HEK293 (cell line): Measurements from ENCODE around the gene SCML2.

Experiments
- CTCF ChIA-PET: fragments of 350-600 bp; formaldehyde crosslinking; extraction: SDS; loops from one replicate; lab custom pipeline; 2021; ENCODE audit warnings: antibody characterized with exemption; lab: Yijun Ruan, JAX
- POLR2A ChIA-PET: fragments of 300-600 bp; formaldehyde crosslinking; extraction: SDS; loops from one replicate; lab custom pipeline; 2020; ENCODE audit warnings: antibody characterized with exemption, inconsistent platforms; lab: Yijun Ruan, JAX
- H3K27ac ChIP-seq: fragments of 200-500 bp; sonication (Bioruptor generic); 2 replicates; pipeline ENCODE4 v1.5.1; 2014; ENCODE audit warnings: low read depth, low read length, control low read depth, inconsistent platforms; ENCODE audit errors: extremely low read depth
- H3K36me3 ChIP-seq, 2 experiments: fragments of 200-500 bp in 1 of 2; sonication (Bioruptor generic) in 1 of 2; 1 replicate in 1 of 2; 2 replicates in 1 of 2; pipeline ENCODE4 v1.5.1; 2014 to 2017; ENCODE audit warnings: inconsistent platforms in 2 of 2, low read length in 2 of 2; ENCODE audit not compliant: control insufficient read depth in 2 of 2, insufficient read depth in 1 of 2
- H3K4me1 ChIP-seq: fragments of 200-500 bp; sonication (Bioruptor generic); 2 replicates; pipeline ENCODE4 v1.5.1; 2014; ENCODE audit warnings: mild to moderate bottlenecking, low read length, inconsistent platforms; ENCODE audit not compliant: control insufficient read depth, insufficient read depth
- H3K4me3 ChIP-seq: 2 replicates; pipeline ENCODE4 v1.5.1; 2011; ENCODE audit warnings: low read depth, mild to moderate bottlenecking, control low read depth, low read length, moderate library complexity
- H3K9me3 ChIP-seq: fragments of 200-500 bp; sonication (Bioruptor generic); 2 replicates; pipeline ENCODE4 v1.5.1; 2014; ENCODE audit warnings: low read depth, low read length, inconsistent platforms; ENCODE audit not compliant: control insufficient read depth, insufficient read depth
- BCL11A ChIP-seq: fragments of 450-650 bp; formaldehyde crosslinking; IDR thresholded peaks from 2 replicates; pipeline ENCODE4 v1.5.1; 2016; ENCODE audit warnings: low read depth, missing biosample characterization, missing genetic modification characterization
- BCL6B ChIP-seq: fragments of 450-650 bp; formaldehyde crosslinking; IDR thresholded peaks from 2 replicates; pipeline ENCODE4 v1.5.1; 2017; ENCODE audit warnings: missing biosample characterization, missing genetic modification characterization
- GLIS2 ChIP-seq: fragments of 450-650 bp; formaldehyde crosslinking; IDR thresholded peaks from 2 replicates; pipeline ENCODE4 v1.5.1; 2016; ENCODE audit warnings: missing biosample characterization, missing genetic modification characterization
- HIC1 ChIP-seq: fragments of 450-650 bp; formaldehyde crosslinking; IDR thresholded peaks from 2 replicates; pipeline ENCODE4 v1.5.1; 2016; ENCODE audit warnings: missing biosample characterization, missing genetic modification characterization
- IKZF3 ChIP-seq: fragments of 450-650 bp; IDR thresholded peaks from 2 replicates; pipeline ENCODE4 v1.5.0; 2018; ENCODE audit warnings: missing biosample characterization, mild to moderate bottlenecking, missing genetic modification characterization, moderate library complexity
- KLF16 ChIP-seq: fragments of 450-650 bp; formaldehyde crosslinking; IDR thresholded peaks from 2 replicates; pipeline ENCODE4 v1.5.1; 2017; ENCODE audit warnings: missing biosample characterization, missing genetic modification characterization
- MEIS1 ChIP-seq: sonication (generic); formaldehyde crosslinking; IDR thresholded peaks from 2 replicates; pipeline ENCODE4 v1.8.1; 2022; ENCODE audit warnings: missing genetic modification reagents, mild to moderate bottlenecking, borderline replicate concordance
- PATZ1 ChIP-seq: fragments of 450-650 bp; formaldehyde crosslinking; IDR thresholded peaks from 2 replicates; pipeline ENCODE4 v1.5.1; 2016; ENCODE audit warnings: missing biosample characterization, missing genetic modification characterization
- SALL2 ChIP-seq: fragments of 450-650 bp; formaldehyde crosslinking; IDR thresholded peaks from 2 replicates; pipeline ENCODE4 v1.5.0; 2017; ENCODE audit warnings: missing biosample characterization, mild to moderate bottlenecking, missing genetic modification characterization, borderline replicate concordance
- SP2 ChIP-seq: fragments of 450-650 bp; formaldehyde crosslinking; IDR thresholded peaks from 2 replicates; pipeline ENCODE4 v1.5.1; 2016; ENCODE audit warnings: missing biosample characterization, missing genetic modification characterization
- YY1 ChIP-seq: fragments of 450-650 bp; formaldehyde crosslinking; IDR thresholded peaks from 2 replicates; pipeline ENCODE4 v1.5.1; 2018; ENCODE audit warnings: missing biosample characterization, missing genetic modification characterization
- ZBTB1 ChIP-seq: fragments of 450-650 bp; formaldehyde crosslinking; IDR thresholded peaks from 2 replicates; pipeline ENCODE4 v1.5.1; 2016; ENCODE audit warnings: missing biosample characterization, missing genetic modification characterization
- ZBTB8A ChIP-seq: fragments of 450-650 bp; formaldehyde crosslinking; IDR thresholded peaks from 2 replicates; pipeline ENCODE4 v1.5.1; 2016; ENCODE audit warnings: missing biosample characterization, missing genetic modification characterization
- ZEB2 ChIP-seq: fragments of 450-650 bp; formaldehyde crosslinking; IDR thresholded peaks from 2 replicates; pipeline ENCODE4 v1.5.1; 2016; ENCODE audit warnings: missing biosample characterization, missing genetic modification characterization
- ZNF121 ChIP-seq: fragments of 450-650 bp; formaldehyde crosslinking; IDR thresholded peaks from 2 replicates; pipeline ENCODE4 v1.5.1; 2016; ENCODE audit warnings: missing biosample characterization, missing genetic modification characterization
- ZNF155 ChIP-seq: fragments of 450-650 bp; formaldehyde crosslinking; IDR thresholded peaks from 2 replicates; pipeline ENCODE4 v1.5.1; 2016; ENCODE audit warnings: missing biosample characterization, missing genetic modification characterization
- ZNF302 ChIP-seq: fragments of 450-650 bp; formaldehyde crosslinking; IDR thresholded peaks from 2 replicates; pipeline ENCODE4 v1.5.1; 2016; ENCODE audit warnings: missing biosample characterization, missing genetic modification characterization, low read depth
- ZNF354C ChIP-seq: fragments of 450-650 bp; formaldehyde crosslinking; IDR thresholded peaks from 2 replicates; pipeline ENCODE4 v1.5.1; 2016; ENCODE audit warnings: missing biosample characterization, missing genetic modification characterization, low read depth, borderline replicate concordance
- ZNF416 ChIP-seq: fragments of 450-650 bp; formaldehyde crosslinking; IDR thresholded peaks from 2 replicates; pipeline ENCODE4 v1.5.1; 2016; ENCODE audit warnings: missing biosample characterization, missing genetic modification characterization
- ZNF488 ChIP-seq: fragments of 450-650 bp; formaldehyde crosslinking; IDR thresholded peaks from 2 replicates; pipeline ENCODE4 v1.5.1; 2016; ENCODE audit warnings: missing biosample characterization, missing genetic modification characterization
- ZNF518A ChIP-seq: fragments of 450-650 bp; formaldehyde crosslinking; conservative IDR thresholded peaks from 2 replicates; pipeline ENCODE4 v1.5.1; 2016; ENCODE audit warnings: low read depth, missing biosample characterization, missing genetic modification characterization
- ZNF610 ChIP-seq: fragments of 450-650 bp; formaldehyde crosslinking; IDR thresholded peaks from 2 replicates; pipeline ENCODE4 v1.5.1; 2016; ENCODE audit warnings: missing biosample characterization, missing genetic modification characterization, borderline replicate concordance
- ZNF76 ChIP-seq: fragments of 450-650 bp; formaldehyde crosslinking; IDR thresholded peaks from 2 replicates; pipeline ENCODE4; 2016; ENCODE audit warnings: low read depth, missing biosample characterization, missing genetic modification characterization, borderline replicate concordance
- ZXDB ChIP-seq: fragments of 450-650 bp; formaldehyde crosslinking; IDR thresholded peaks from 2 replicates; pipeline ENCODE4 v1.5.1; 2016; ENCODE audit warnings: missing biosample characterization, missing genetic modification characterization

SCML2 gene

GRCh38 chrX:18360867-18361266 is 6.4 kb upstream of the SCML2 start (continued):
- TF ChIP-seq ZNF155 (tag by site-specific recombination) (no peak), BCL11A (tag by site-specific recombination) (no peak)

- POLR2A ChIA-PET, result no interaction called here
- peak overlapping the region; percentile 83 for H3K27ac ChIP-seq
- no peaks in the 10 kb centered on the region for H3K9me3 ChIP-seq
- H3K4me1 ChIP-seq, result peaks cover 5% of the 10 kb centered on the region
- peak overlapping the region; percentile 67 for H3K4me3 ChIP-seq
- no peaks in the 10 kb centered on the region for H3K36me3 ChIP-seq
- CTCF ChIA-PET, result interaction anchor here (0.6 to 1.6 kb wide), 4 partner anchors 18 to 735 kb away, joined by 3 to 5 read pairs (median 4); no protein-coding TSS in a partner anchor
- TF ChIP-seq MEIS1 (CRISPR knock-in tag) (no peak), KLF16 (tag by site-specific recombination) (0 out of 2 replicates have a peak, but pooled peaks have one; percentile 24), ZNF488 (tag by site-specific recombination) (no peak), BCL6B (tag by site-specific recombination) (no peak), ZNF416 (tag by site-specific recombination) (no peak), ZBTB8A (tag by site-specific recombination) (peak; percentile 96), YY1 (tag by site-specific recombination) (no peak), SALL2 (no peak), ZBTB1 (tag by site-specific recombination) (no peak), ZNF518A (tag by site-specific recombination) (no peak), ZNF354C (tag by site-specific recombination) (no peak), ZNF121 (tag by site-specific recombination) (peak; percentile 68; the same call in 1 of the 2 replicates), IKZF3 (tag by site-specific recombination) (no peak), GLIS2 (tag by site-specific recombination) (peak; percentile 91), ZNF302 (tag by site-specific recombination) (no peak), ZEB2 (tag by site-specific recombination) (peak; percentile 51), ZNF610 (tag by site-specific recombination) (no peak), SP2 (tag by site-specific recombination) (0 out of 2 replicates have a peak, but pooled peaks have one; percentile 10), HIC1 (tag by site-specific recombination) (peak; percentile 88), ZNF76 (tag by site-specific recombination) (0 out of 2 replicates have a peak, but pooled peaks have one; percentile 4), ZXDB (tag by site-specific recombination) (0 out of 2 replicates have a peak, but pooled peaks have one; percentile 17), PATZ1 (peak; percentile 90)
These were observed 538 bp downstream of the SCML2 start for GRCh38 chrX:18353931-18354368.
